ENCODE measurements around the gene KCNK4. TPM values are rescaled to one million over a fixed set of nuclear protein-coding genes. Genes with fewer than 3 reads are reported as not detected.

The KCNK4 gene
- total RNA-seq, 1 experiment from 2014 or later: 0.26 TPM

DNA sequence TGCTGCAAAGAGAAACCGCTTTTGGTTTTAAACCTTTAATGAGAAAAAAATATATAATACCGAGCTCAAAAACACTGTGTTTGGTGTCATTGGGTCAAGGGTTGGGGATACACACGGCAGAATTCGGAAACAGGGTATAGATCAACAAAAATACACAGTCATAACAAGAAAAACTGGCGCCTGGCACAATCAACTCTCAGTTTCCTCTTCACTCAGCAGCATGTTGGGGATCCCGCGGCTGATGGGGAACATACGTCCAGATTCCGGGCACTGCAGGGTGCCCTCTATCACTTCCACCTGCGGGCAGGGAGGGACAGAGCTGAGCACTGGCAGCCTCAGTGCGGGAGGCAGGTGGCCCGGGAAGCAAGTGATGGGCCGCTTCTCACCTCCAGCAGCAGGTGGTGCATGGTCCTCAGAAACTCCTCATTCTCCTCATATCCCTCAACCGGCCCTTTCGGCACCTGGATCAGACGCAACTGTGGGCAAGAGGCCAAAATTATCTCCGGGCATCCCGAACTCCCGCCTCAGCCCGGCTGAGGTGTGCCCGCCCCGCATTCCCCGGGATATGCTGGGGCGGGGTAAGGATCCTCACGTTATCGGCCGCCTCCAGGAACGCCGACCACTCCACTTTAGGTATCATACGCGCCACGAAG lies 25.7 kb downstream of the KCNK4 start:
- ChIA-PET POLR2A (ENCODE audit: low non-redundant PET) (interaction anchor here (0.9 kb wide), 1 partner anchor 805 kb away, joined by 3 read pairs; the partner anchor contains the start of genes FAU and MRPL49), CTCF (interaction anchor here (0.8 to 2.5 kb wide), 7 partner anchors 15 to 372 kb away, joined by 3 to 29 read pairs (median 3); no protein-coding TSS in a partner anchor)
- BruUV-seq (replicated peaks): TSS peak; percentile 100
- H3K4me1 ChIP-seq (ENCODE audit: insufficient read depth, low read length, poor library complexity, severe bottlenecking): peaks cover 15% of the 10 kb centered on the region
- H3K36me3 ChIP-seq (ENCODE audit: insufficient read depth, low read length, poor library complexity, severe bottlenecking): peaks cover 26% of the 10 kb centered on the region
- intact Hi-C loops (cut with micrococcal nuclease; ENCODE audit: unreplicated experiment): no loop called here
- TF ChIP-seq EZH2 (IDR thresholded peaks at IDR 0.05; ENCODE audit: borderline replicate concordance, low read depth, low read length, poor library complexity, severe bottlenecking): no peak
- TF ChIP-seq, protein P1, sequence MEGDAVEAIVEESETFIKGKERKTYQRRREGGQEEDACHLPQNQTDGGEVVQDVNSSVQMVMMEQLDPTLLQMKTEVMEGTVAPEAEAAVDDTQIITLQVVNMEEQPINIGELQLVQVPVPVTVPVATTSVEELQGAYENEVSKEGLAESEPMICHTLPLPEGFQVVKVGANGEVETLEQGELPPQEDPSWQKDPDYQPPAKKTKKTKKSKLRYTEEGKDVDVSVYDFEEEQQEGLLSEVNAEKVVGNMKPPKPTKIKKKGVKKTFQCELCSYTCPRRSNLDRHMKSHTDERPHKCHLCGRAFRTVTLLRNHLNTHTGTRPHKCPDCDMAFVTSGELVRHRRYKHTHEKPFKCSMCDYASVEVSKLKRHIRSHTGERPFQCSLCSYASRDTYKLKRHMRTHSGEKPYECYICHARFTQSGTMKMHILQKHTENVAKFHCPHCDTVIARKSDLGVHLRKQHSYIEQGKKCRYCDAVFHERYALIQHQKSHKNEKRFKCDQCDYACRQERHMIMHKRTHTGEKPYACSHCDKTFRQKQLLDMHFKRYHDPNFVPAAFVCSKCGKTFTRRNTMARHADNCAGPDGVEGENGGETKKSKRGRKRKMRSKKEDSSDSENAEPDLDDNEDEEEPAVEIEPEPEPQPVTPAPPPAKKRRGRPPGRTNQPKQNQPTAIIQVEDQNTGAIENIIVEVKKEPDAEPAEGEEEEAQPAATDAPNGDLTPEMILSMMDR (conservative IDR thresholded peaks at IDR 0.05; ENCODE audit: low read depth, low read length): no peak
- H3K27ac ChIP-seq (ENCODE audit: low read depth, low read length, poor library complexity, severe bottlenecking): peak overlapping the region; percentile 94
- H3K9me3 ChIP-seq (ENCODE audit: low read depth, low read length, poor library complexity, severe bottlenecking): no peaks in the 10 kb centered on the region
- no peak for DNase-seq (ENCODE audit: low spot score)
- H3K4me3 ChIP-seq (ENCODE audit: low read depth, low read length, poor library complexity, severe bottlenecking): peak overlapping the region; percentile 85
- H3K27me3 ChIP-seq (replicated peaks; ENCODE audit: insufficient read depth, low read depth, low read length, poor library complexity): no peaks in the 10 kb centered on the region

DNA sequence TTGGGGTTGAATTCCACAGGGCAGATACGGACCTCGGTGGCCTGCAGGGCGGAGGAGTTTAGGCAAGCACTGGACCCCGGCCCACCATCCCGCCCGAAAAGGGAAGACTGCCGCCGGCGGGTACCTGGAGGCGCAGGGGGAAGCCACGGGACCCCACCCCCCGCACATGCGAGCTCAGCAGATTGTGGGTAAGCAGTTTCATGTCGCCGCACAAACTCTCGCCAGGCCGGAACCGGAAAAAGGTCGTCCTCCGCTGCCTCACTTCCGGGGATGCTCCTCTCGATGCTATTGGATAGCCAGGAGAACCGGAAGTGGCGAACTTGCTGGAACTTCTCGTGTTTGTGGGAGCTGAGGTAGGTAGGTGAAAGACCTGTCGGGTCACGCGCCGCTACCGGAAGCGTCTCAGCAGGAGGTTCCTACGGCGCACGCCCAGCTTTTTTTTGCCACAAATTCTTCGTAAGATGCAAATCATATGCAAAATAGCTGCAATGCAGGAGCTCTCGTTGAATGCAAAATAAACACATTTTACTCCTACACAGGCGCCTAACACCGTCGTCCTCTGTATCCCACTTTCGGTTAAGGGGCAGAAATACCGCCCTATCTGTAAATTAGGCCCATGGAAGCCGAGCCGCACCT lies 26.3 kb downstream of the KCNK4 start, which contains the start of gene TRMT112:
Gene TRMT112, minus strand, starts transcription at position 235 of the 636 bp plus-strand sequence. Its CDS starts 33 bp downstream, at position 202.
- ChIA-PET POLR2A (ENCODE audit: low non-redundant PET) (interaction anchor here (0.6 to 0.9 kb wide), 4 partner anchors 10 to 805 kb away, joined by 3 read pairs; partner anchors contain the start of genes FAU, MRPL49 and STIP1), CTCF (interaction anchor here (0.6 to 2.5 kb wide), 12 partner anchors 13 to 695 kb away, joined by 3 to 29 read pairs (median 5); partner anchors contain the start of gene PLCB3)
- Histone ChIP-seq H3K4me3 (ENCODE audit: low read depth, low read length, poor library complexity, severe bottlenecking) (peak within 1 kb of the TSS; percentile 85), H3K4me1 (ENCODE audit: insufficient read depth, low read length, poor library complexity, severe bottlenecking) (peaks cover 15% of the 10 kb centered on the region), H3K9me3 (ENCODE audit: low read depth, low read length, poor library complexity, severe bottlenecking) (no peaks in the 10 kb centered on the region), H3K36me3 (ENCODE audit: insufficient read depth, low read length, poor library complexity, severe bottlenecking) (peaks cover 26% of the 10 kb centered on the region), H3K27me3 (replicated peaks; ENCODE audit: insufficient read depth, low read depth, low read length, poor library complexity) (no peaks in the 10 kb centered on the region), H3K27ac (ENCODE audit: low read depth, low read length, poor library complexity, severe bottlenecking) (peak within 1 kb of the TSS; percentile 94)
- intact Hi-C loops (cut with micrococcal nuclease; ENCODE audit: unreplicated experiment): no loop called here
- no TSS peak for BruUV-seq (replicated peaks)
- DNase-seq (ENCODE audit: low spot score): peak; percentile 99
- TF ChIP-seq, protein P1 (conservative IDR thresholded peaks at IDR 0.05; ENCODE audit: low read depth, low read length): no peak
- no peak for TF ChIP-seq EZH2 (IDR thresholded peaks at IDR 0.05; ENCODE audit: borderline replicate concordance, low read depth, low read length, poor library complexity, severe bottlenecking)

DNA sequence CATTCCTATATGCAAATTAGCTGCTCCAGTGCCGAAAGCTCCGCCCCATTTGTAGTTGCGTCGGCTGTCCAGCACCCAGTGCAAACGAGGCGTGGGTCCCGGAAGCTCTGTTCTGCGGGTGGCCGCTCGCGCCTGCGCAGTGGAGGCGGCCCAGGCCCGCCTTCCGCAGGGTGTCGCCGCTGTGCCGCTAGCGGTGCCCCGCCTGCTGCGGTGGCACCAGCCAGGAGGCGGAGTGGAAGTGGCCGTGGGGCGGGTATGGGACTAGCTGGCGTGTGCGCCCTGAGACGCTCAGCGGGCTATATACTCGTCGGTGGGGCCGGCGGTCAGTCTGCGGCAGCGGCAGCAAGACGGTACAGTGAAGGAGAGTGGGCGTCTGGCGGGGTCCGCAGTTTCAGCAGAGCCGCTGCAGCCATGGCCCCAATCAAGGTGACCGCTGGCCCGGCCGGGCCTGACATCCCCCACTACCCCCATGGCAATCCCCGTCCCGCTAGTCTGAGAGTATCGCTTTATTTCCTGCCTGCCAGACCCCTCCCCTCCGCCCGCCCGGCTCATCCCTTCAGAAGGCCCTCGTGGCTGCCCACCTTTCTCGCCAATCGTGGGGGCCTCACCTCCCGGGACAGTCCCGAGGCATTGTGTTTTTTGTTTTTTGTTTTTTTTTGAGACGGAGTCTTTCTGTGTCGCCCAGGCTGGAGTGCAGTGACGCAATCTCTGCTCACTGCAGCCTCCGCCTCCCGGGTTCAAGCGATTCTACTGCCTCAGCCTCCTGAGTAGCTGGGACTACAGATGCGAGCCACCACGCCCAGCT lies 27.1 kb downstream of the KCNK4 start, which contains the start of gene PRDX5:
Gene PRDX5, plus strand, starts transcription at position 161 of the 805 bp plus-strand sequence. Its CDS starts 95 bp downstream, at position 256.
- Histone ChIP-seq H3K4me1 (ENCODE audit: insufficient read depth, low read length, poor library complexity, severe bottlenecking) (peaks cover 15% of the 10 kb centered on the region), H3K9me3 (ENCODE audit: low read depth, low read length, poor library complexity, severe bottlenecking) (no peaks in the 10 kb centered on the region), H3K27me3 (replicated peaks; ENCODE audit: insufficient read depth, low read depth, low read length, poor library complexity) (no peaks in the 10 kb centered on the region), H3K27ac (ENCODE audit: low read depth, low read length, poor library complexity, severe bottlenecking) (peak within 1 kb of the TSS; percentile 94), H3K4me3 (ENCODE audit: low read depth, low read length, poor library complexity, severe bottlenecking) (peak within 1 kb of the TSS; percentile 85), H3K36me3 (ENCODE audit: insufficient read depth, low read length, poor library complexity, severe bottlenecking) (peaks cover 26% of the 10 kb centered on the region)
- TF ChIP-seq EZH2 (IDR thresholded peaks at IDR 0.05; ENCODE audit: borderline replicate concordance, low read depth, low read length, poor library complexity, severe bottlenecking): no peak
- TF ChIP-seq, protein P1 (conservative IDR thresholded peaks at IDR 0.05; ENCODE audit: low read depth, low read length): peak; percentile 56
- intact Hi-C loops (cut with micrococcal nuclease; ENCODE audit: unreplicated experiment): no loop called here
- peak; percentile 99 for DNase-seq (ENCODE audit: low spot score)
- POLR2A ChIA-PET (ENCODE audit: low non-redundant PET): interaction anchor here (0.6 to 0.9 kb wide), 4 partner anchors 9 to 804 kb away, joined by 3 read pairs; partner anchors contain the start of genes FAU, MRPL49 and STIP1
- CTCF ChIA-PET: interaction anchor here (0.6 to 2.5 kb wide), 13 partner anchors 14 to 1487 kb away, joined by 3 to 29 read pairs (median 5); partner anchors contain the start of gene PLCB3
- BruUV-seq (replicated peaks): no TSS peak

Measured in A673 (cell line).